H1 (cell line): ENCODE results near the gene SBF1. TPM values are rescaled to one million over a fixed set of nuclear protein-coding genes. Genes with fewer than 3 reads are reported as not detected.

Experiments used
- CTCF ChIA-PET: fragments of 300-600 bp; sonication (Branson Sonifier 250); formaldehyde crosslinking; loops from one replicate; lab custom pipeline; 2021; ENCODE audit not compliant: partially characterized antibody; lab: Charles Lee
- POLR2A ChIA-PET: fragments of 300-600 bp; sonication (Branson Sonifier 250); formaldehyde crosslinking; loops from one replicate; lab custom pipeline; 2021; ENCODE audit warnings: inconsistent platforms; ENCODE audit not compliant: partially characterized antibody; lab: Charles Lee
- DNase-seq, 2 experiments: peaks; one replicate each; pipeline versions ENCODE4 v3.0.0 to v3.0.0-alpha.2; 2010 to 2022; ENCODE audit warnings: low spot score in 2 of 2, low read depth in 1 of 2, mixed read lengths in 1 of 2
- FAIRE-seq: peaks from 2 replicates; lab custom pipeline; 2011; peaks lifted over from hg19 to GRCh38; lab: Jason Lieb, UNC
- H2AFZ ChIP-seq: 2 replicates; pipeline ENCODE4 v1.8.1; 2012; ENCODE audit warnings: low read length, inconsistent platforms
- H2AK5ac ChIP-seq: 2 replicates; pipeline ENCODE4 v1.6.1; 2013; ENCODE audit warnings: low read depth, low read length
- H2BK120ac ChIP-seq: replicated peaks from 2 replicates; pipeline ENCODE3; 2013; ENCODE audit warnings: low read depth, low read length, inconsistent platforms
- H2BK12ac ChIP-seq: 2 replicates; pipeline ENCODE4 v1.6.1; 2013; ENCODE audit warnings: low read depth, low read length
- H2BK15ac ChIP-seq: 2 replicates; pipeline ENCODE4 v1.6.1; 2013; ENCODE audit warnings: low read length
- H2BK20ac ChIP-seq: 2 replicates; pipeline ENCODE4 v1.6.1; 2013; ENCODE audit warnings: low read length
- H2BK5ac ChIP-seq: 2 replicates; pipeline ENCODE4 v1.6.1; 2013; ENCODE audit warnings: low read depth, low read length
- H3K14ac ChIP-seq: 2 replicates; pipeline ENCODE4 v1.6.1; 2013; ENCODE audit warnings: inconsistent platforms; ENCODE audit not compliant: insufficient read length
- H3K18ac ChIP-seq: 2 replicates; pipeline ENCODE4 v1.6.1; 2013; ENCODE audit warnings: low read length; ENCODE audit errors: extremely low read depth
- H3K23ac ChIP-seq: 2 replicates; pipeline ENCODE4 v1.6.1; 2013; ENCODE audit warnings: inconsistent platforms; ENCODE audit not compliant: insufficient read length
- H3K23me2 ChIP-seq: 2 replicates; pipeline ENCODE4 v1.6.1; 2013; ENCODE audit warnings: low read depth, low read length
- H3K27ac ChIP-seq: 2 replicates; pipeline ENCODE4 v1.6.1; 2011; ENCODE audit warnings: low read depth, low read length, inconsistent platforms
- H3K27me3 ChIP-seq, 4 experiments: replicated peaks in 1 of 4; 1 replicate in 1 of 4; 2 replicates in 3 of 4; pipeline versions ENCODE4 v1.6.1 to v1.8.1; 2011 to 2013; ENCODE audit warnings: low read length in 3 of 4, mild to moderate bottlenecking in 3 of 4, inconsistent platforms in 2 of 4, mixed read lengths in 2 of 4, moderate library complexity in 1 of 4; ENCODE audit not compliant: control insufficient read depth in 3 of 4, insufficient read depth in 3 of 4; ENCODE audit errors: extremely low read depth in 1 of 4
- H3K36me3 ChIP-seq, 4 experiments: 2 replicates each; pipeline versions ENCODE4 v1.6.1 to v1.8.1; 2011 to 2013; ENCODE audit warnings: mild to moderate bottlenecking in 4 of 4, low read length in 3 of 4, moderate library complexity in 2 of 4, control low read depth in 1 of 4, inconsistent platforms in 1 of 4; ENCODE audit not compliant: insufficient read depth in 4 of 4, control insufficient read depth in 2 of 4
- H3K4ac ChIP-seq: replicated peaks from 2 replicates; pipeline ENCODE3; 2013; ENCODE audit warnings: low read length, low read depth, mixed read lengths, inconsistent platforms; ENCODE audit not compliant: insufficient read length
- H3K4me1 ChIP-seq, 4 experiments: replicated peaks in 1 of 4; 1 replicate in 1 of 4; 2 replicates in 3 of 4; pipeline versions ENCODE4 v1.6.1 to v1.8.1; 2011 to 2013; ENCODE audit warnings: low read length in 3 of 4, inconsistent platforms in 2 of 4, mixed read lengths in 1 of 4; ENCODE audit not compliant: insufficient read depth in 4 of 4, control insufficient read depth in 3 of 4
- H3K4me2 ChIP-seq, 2 experiments: 2 replicates each; pipeline versions ENCODE4 v1.6.1 to v1.8.1; 2011 to 2013; ENCODE audit warnings: low read depth in 2 of 2, low read length in 2 of 2, control low read depth in 1 of 2, inconsistent platforms in 1 of 2, mild to moderate bottlenecking in 1 of 2; ENCODE audit not compliant: insufficient read depth in 1 of 2
- H3K4me3 ChIP-seq, 4 experiments: fragments of 200-600, 300-600 bp in 1 of 4; sonication (generic), shearing (Covaris generic), sonication (Bioruptor Twin) in 1 of 4; 2 replicates each; pipeline versions ENCODE4 v1.5.1 to v1.8.1; 2011 to 2016; ENCODE audit warnings: low read length in 4 of 4, low read depth in 3 of 4, control low read depth in 2 of 4, inconsistent platforms in 2 of 4, mild to moderate bottlenecking in 2 of 4, mixed read lengths in 1 of 4, moderate library complexity in 1 of 4; ENCODE audit not compliant: insufficient read depth in 2 of 4; ENCODE audit errors: extremely low read depth in 1 of 4
- H3K56ac ChIP-seq: replicated peaks from 2 replicates; pipeline ENCODE3; 2013; ENCODE audit warnings: low read depth, mild to moderate bottlenecking, mixed read lengths, low read length, inconsistent platforms; ENCODE audit not compliant: insufficient read length
- H3K79me1 ChIP-seq: 2 replicates; pipeline ENCODE4 v1.6.1; 2013; ENCODE audit warnings: low read depth, low read length, control low read depth
- H3K79me2 ChIP-seq, 2 experiments: 2 replicates each; pipeline versions ENCODE4 v1.6.1 to v1.8.1; 2012 to 2013; ENCODE audit warnings: low read length in 2 of 2, mild to moderate bottlenecking in 2 of 2, inconsistent platforms in 1 of 2; ENCODE audit not compliant: insufficient read depth in 2 of 2, control insufficient read depth in 1 of 2
- H3K9ac ChIP-seq, 4 experiments: replicated peaks in 1 of 4; 1 replicate in 1 of 4; 2 replicates in 3 of 4; pipeline versions ENCODE4 v1.6.1 to v1.8.1; 2011 to 2013; ENCODE audit warnings: low read depth in 3 of 4, low read length in 3 of 4, control low read depth in 2 of 4, mild to moderate bottlenecking in 2 of 4, moderate library complexity in 2 of 4, inconsistent platforms in 1 of 4; ENCODE audit errors: extremely low read depth in 1 of 4
- H3K9me3 ChIP-seq, 2 experiments: 2 replicates each; pipeline versions ENCODE4 v1.6.1 to v1.8.1; 2012 to 2013; ENCODE audit warnings: mild to moderate bottlenecking in 2 of 2, moderate library complexity in 2 of 2, control low read depth in 1 of 2, inconsistent platforms in 1 of 2, low read depth in 1 of 2, low read length in 1 of 2, mixed read lengths in 1 of 2; ENCODE audit not compliant: insufficient read depth in 2 of 2
- H4K20me1 ChIP-seq, 2 experiments: replicated peaks in 1 of 2; 2 replicates each; pipeline versions ENCODE3 to v1.8.1; 2011 to 2013; ENCODE audit warnings: inconsistent platforms in 2 of 2, low read length in 2 of 2, mild to moderate bottlenecking in 1 of 2; ENCODE audit not compliant: insufficient read depth in 2 of 2, control insufficient read depth in 1 of 2
- H4K5ac ChIP-seq: 2 replicates; pipeline ENCODE4 v1.6.1; 2013; ENCODE audit warnings: low read length, low read depth, mixed read lengths, inconsistent platforms; ENCODE audit not compliant: insufficient read length
- H4K8ac ChIP-seq: 2 replicates; pipeline ENCODE4 v1.8.0; 2013; ENCODE audit warnings: mild to moderate bottlenecking, moderate library complexity, low read length, inconsistent platforms; ENCODE audit not compliant: insufficient read depth; ENCODE audit errors: extremely low read depth
- H4K91ac ChIP-seq: replicated peaks from 2 replicates; pipeline ENCODE3; 2013; ENCODE audit warnings: low read length, mixed read lengths, inconsistent platforms; ENCODE audit not compliant: insufficient read length
- KDM5A ChIP-seq: fragments of 200-600 bp; IDR thresholded peaks from 2 replicates; pipeline ENCODE4 v1.7.1; 2012; ENCODE audit warnings: mild to moderate bottlenecking, low read length, inconsistent platforms, mixed read lengths
- WGBS, 2 experiments: shearing (Covaris generic) in 1 of 2; methylation state at CpG; one replicate each; pipeline versions ENCODE4 v1.1.6 to v1.1.7; 2013 to 2015; ENCODE audit warnings: low lambda C conversion rate in 2 of 2, mixed read lengths in 2 of 2, inconsistent platforms in 1 of 2, low coverage in 1 of 2, missing lambda C conversion rate in 1 of 2; ENCODE audit not compliant: insufficient replicate concordance in 2 of 2, insufficient coverage in 1 of 2, insufficient read length in 1 of 2; ENCODE audit errors: extremely low coverage in 1 of 2, missing lambda C conversion rate in 1 of 2; 5-methylcytosine and 5-hydroxymethylcytosine counted together
- polyA plus RNA-seq, 7 experiments: library from polyadenylated mRNA; depleted of rRNA in 3 of 7; stranded (reverse) in 5 of 7; unstranded in 2 of 7; fragments of >200 nt in 5 of 7; fragments of 200-250 nt in 2 of 7; gene quantifications; 1 replicate in 5 of 7; 2 replicates in 1 of 7; 4 replicates in 1 of 7; pipeline versions ENCODE4 v1.2.1 to v1.2.3, GENCODE V29; 2011 to 2013; ENCODE audit warnings: missing spikeins in 2 of 7, mixed read lengths in 2 of 7
- total RNA-seq: library from RNA; stranded (reverse); fragmentation: NEBNext Ultra II Directional; extraction: Animal tissue kit (Norgen Biotek cat#: 25700); gene quantifications from 2 replicates; pipeline ENCODE4 v1.2.1, GENCODE V29; 2021
- TF ChIP-seq, protein P1 (sequence below): IDR thresholded peaks from 2 replicates; pipeline ENCODE4 v1.6.1; 2011; ENCODE audit warnings: low read length, improper control_type of control experiment

SBF1 gene
- total and polyA plus RNA-seq, 2 of the 8 experiments (the other 6 are each of a cell fraction or from before 2014, with no cell fraction given) = 29.1 to 71.5 TPM

GRCh38 chr22:50508897-50509296 lies 34.1 kb upstream of the SBF1 start:
- Histone ChIP-seq H2BK120ac (no peak overlapping the region), H3K56ac (no peak overlapping the region), H3K79me1 (peaks cover 15% of the 10 kb centered on the region; the same call in 1 of the 2 replicates), H2AK5ac (no peak overlapping the region), H3K23me2 (peaks cover 11% of the 10 kb centered on the region; the same call in 1 of the 2 replicates), H3K4ac (no peak overlapping the region), H3K9me3 (no peaks in the 10 kb centered on the region), H3K14ac (no peak overlapping the region), H3K9ac (peak overlapping the region in 3 of 4 experiments; percentile 30 to 59 (median 48); a peak in 4 of 7 replicates), H3K36me3 (peaks cover 0 to 15% (median 0%) of the 10 kb centered on the region in 4 experiments; a peak in 3 of 8 replicates), H2BK5ac (no peak overlapping the region), H2BK15ac (no peak overlapping the region), H3K23ac (no peak overlapping the region), H3K79me2 (peaks cover 0 to 32% of the 10 kb centered on the region in 2 experiments; a peak in 3 of 4 replicates), H3K27me3 (no peaks in the 10 kb centered on the region), H4K91ac (no peak overlapping the region), H2BK20ac (no peak overlapping the region), H3K4me1 (peaks cover 2 to 8% (median 5%) of the 10 kb centered on the region in 4 experiments), H3K4me3 (peak overlapping the region; percentile 83 to 97 (median 85)), H2BK12ac (no peak overlapping the region), H4K5ac (no peak overlapping the region), H2AFZ (no peak overlapping the region), H4K20me1 (peaks cover 3 to 22% of the 10 kb centered on the region in 2 experiments), H3K4me2 (peak overlapping the region; percentile 73 to 85), H3K27ac (no peak overlapping the region), H3K18ac (no peak overlapping the region), H4K8ac (no peak overlapping the region)
- DNase-seq (no peak), FAIRE-seq (no peak)
- 61% methylated on average over 3 of the region's 3 CpGs; no CpG with 5 or more reads in 1 of the 2 experiments for WGBS, 2 experiments
- POLR2A ChIA-PET = interaction anchor here (0.8 to 3.5 kb wide), 9 partner anchors 8 to 55 kb away, joined by 3 to 32 read pairs (median 3); partner anchors contain the start of gene SCO2
- CTCF ChIA-PET = interaction anchor here (0.6 to 1.6 kb wide), 4 partner anchors 14 to 93 kb away, joined by 3 to 6 read pairs (median 4); partner anchors contain the start of gene SCO2
- TF ChIP-seq, protein P1, sequence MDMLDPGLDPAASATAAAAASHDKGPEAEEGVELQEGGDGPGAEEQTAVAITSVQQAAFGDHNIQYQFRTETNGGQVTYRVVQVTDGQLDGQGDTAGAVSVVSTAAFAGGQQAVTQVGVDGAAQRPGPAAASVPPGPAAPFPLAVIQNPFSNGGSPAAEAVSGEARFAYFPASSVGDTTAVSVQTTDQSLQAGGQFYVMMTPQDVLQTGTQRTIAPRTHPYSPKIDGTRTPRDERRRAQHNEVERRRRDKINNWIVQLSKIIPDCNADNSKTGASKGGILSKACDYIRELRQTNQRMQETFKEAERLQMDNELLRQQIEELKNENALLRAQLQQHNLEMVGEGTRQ = no peak
- no peak for TF ChIP-seq KDM5A
